Mucosa of rectum (tissue), 2 donors: Measurements from ENCODE around the gene NT5C3B.
"Not testable (repeated sequence)": the region's sequence is repeated elsewhere in the genome, so short reads cannot be mapped to it uniquely, and the experiment has no call there.

Source experiments
- H3K27ac ChIP-seq, 2 donors: one replicate each; pipeline ENCODE4 v1.7.0; 2013; ENCODE audit warnings: inconsistent platforms in 2 of 2, low read depth in 2 of 2, low read length in 2 of 2
- H3K27me3 ChIP-seq, 2 donors: one replicate each; pipeline ENCODE4 v1.7.0; 2013; ENCODE audit warnings: low read length in 2 of 2; ENCODE audit not compliant: control insufficient read depth in 2 of 2, insufficient read depth in 2 of 2
- H3K36me3 ChIP-seq, 2 donors: one replicate each; pipeline ENCODE4 v1.7.0; 2013; ENCODE audit warnings: low read length in 2 of 2; ENCODE audit not compliant: control insufficient read depth in 2 of 2, insufficient read depth in 2 of 2
- H3K4me1 ChIP-seq, 2 donors: one replicate each; pipeline ENCODE4 v1.7.0; 2013; ENCODE audit warnings: low read length in 2 of 2, mild to moderate bottlenecking in 1 of 2; ENCODE audit not compliant: control insufficient read depth in 2 of 2, insufficient read depth in 2 of 2
- H3K4me3 ChIP-seq, 2 donors: one replicate each; pipeline ENCODE4 v1.7.0; 2013; ENCODE audit warnings: low read length in 2 of 2
- H3K9ac ChIP-seq, 2 donors: one replicate each; pipeline ENCODE4 v1.7.0; 2013; ENCODE audit warnings: low read length in 2 of 2, low read depth in 1 of 2, mild to moderate bottlenecking in 1 of 2
- H3K9me3 ChIP-seq, 2 donors: one replicate each; pipeline ENCODE4 v1.7.0; 2013; ENCODE audit warnings: low read length in 2 of 2; ENCODE audit not compliant: control insufficient read depth in 2 of 2
- donor health status: healthy.
- donor health status: Normal muscosa, but diverticular disease.

Gene NT5C3B

DNA sequence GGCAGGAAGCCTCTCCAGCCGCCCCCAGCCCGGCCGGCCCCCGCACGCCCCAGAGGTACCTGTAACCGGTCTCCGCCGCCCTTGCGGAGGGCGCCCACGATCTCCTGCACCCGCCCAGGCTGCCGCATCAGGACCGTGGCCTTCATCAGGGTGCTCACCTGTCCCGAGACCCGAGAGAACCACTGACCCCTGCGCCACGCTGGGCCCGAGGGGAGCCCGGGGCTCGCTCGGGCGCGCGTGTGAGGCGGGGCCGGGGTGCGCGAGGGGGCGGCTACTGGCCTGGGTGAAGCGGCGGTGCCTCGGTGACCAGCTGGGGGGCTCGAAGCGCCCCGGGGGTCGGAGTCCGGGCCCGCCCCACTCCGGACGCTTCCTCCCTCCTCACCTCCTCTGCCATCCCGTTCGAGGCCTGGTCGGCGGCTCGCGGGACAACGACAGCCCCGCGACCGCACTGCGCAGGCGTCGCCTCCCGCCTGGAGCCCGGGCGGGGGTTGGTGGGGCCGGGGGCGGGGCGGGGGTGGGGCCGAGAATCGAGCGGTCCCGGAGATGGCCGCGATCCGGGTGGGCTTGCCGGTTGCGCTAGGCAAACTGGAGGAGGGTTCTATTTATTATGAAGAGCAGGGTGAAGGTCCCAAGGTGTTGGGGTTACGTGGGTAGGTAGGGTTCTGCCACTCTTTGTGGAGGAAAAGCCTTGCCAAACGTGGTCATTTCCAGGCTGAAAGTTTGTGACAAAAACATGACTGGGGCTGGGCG is at the start of gene NT5C3B:
Gene NT5C3B (minus strand): TSS at position 433 of the 750 bp plus-strand sequence. CDS start 39 bp downstream, at position 394.
- Histone ChIP-seq H3K27ac (peak within 1 kb of the TSS in 1 of 2 donors; percentile 23), H3K9me3 (no peaks in the 10 kb centered on the region), H3K27me3 (no peaks in the 10 kb centered on the region), H3K9ac (peak within 1 kb of the TSS; percentile 68 to 71), H3K4me1 (peaks cover 3 to 7% of the 10 kb centered on the region in 2 donors), H3K4me3 (peak within 1 kb of the TSS; percentile 65 to 79), H3K36me3 (peaks cover 0 to 4% of the 10 kb centered on the region in 2 donors)

DNA sequence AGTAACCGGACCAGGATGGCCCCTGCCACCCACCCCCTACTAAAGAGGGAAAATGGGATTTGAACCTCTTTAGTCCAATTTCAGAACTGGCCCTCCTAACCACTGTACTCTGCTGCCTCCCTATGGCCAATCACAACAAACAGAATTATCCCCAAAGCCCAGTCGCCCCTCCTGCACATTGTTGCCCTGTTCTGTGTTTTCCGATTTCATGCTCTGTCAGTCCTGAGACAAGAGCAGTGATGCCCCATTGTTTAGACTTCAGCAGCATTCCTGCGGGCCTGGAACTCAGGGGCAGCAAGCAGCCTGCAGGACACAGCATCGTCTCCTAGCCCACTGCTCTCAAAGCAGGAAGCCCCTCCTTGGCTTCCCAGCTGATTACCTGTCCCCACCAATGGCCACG is 49.7 kb upstream of the NT5C3B start:
- Histone ChIP-seq H3K9me3 (no peaks in the 10 kb centered on the region), H3K9ac (no peak overlapping the region), H3K4me1 (no peaks in the 10 kb centered on the region), H3K4me3 (no peak overlapping the region), H3K36me3 (peaks cover 59 to 69% of the 10 kb centered on the region in 2 donors), H3K27me3 (no peaks in the 10 kb centered on the region), H3K27ac (no peak overlapping the region)

DNA sequence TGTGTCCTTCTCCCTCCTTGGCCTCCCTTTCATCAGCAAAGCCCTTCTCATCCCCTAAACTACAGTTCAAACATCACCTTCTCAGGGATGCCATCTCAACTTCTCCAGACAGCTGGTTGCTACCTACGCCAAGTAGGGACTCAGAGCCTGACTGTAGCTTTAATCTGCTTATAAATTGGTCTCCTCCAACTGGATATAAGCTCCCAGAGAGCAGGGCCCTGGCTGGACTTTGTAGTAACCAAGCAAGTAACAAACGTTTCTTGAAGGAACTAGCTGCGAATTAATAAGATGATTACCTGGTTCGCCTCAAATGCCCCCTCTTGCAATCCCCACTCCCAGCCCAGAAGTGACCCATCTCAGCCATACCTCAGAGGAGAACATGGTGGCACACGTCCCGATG is 46.7 kb upstream of the NT5C3B start:
- Histone ChIP-seq H3K27ac (no peak overlapping the region), H3K36me3 (peaks cover 59 to 78% of the 10 kb centered on the region in 2 donors), H3K27me3 (no peaks in the 10 kb centered on the region), H3K4me1 (no peaks in the 10 kb centered on the region), H3K9me3 (no peaks in the 10 kb centered on the region), H3K4me3 (no peak overlapping the region), H3K9ac (no peak overlapping the region)

DNA sequence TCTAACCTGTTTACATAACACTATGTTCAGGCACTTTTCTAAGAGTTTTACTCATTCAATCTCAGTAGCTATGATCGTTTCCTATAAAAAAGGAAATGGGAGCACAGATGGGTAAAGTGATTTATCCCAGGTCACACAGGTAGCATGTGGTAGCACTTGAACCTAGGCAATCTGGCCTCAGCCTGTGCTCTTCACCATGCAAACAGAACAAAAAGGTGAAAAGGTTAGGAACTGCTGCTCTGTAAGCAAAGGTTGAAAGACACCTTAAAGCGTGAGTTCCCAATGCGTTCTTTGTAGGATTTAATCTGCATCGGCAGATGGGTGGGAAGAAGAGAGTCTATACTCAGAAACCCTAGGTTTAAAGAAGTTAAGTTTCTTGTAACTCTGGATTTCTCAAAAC is 44.1 kb upstream of the NT5C3B start:
- Histone ChIP-seq H3K9me3 (no peaks in the 10 kb centered on the region), H3K4me3 (no peak overlapping the region), H3K27ac (no peak overlapping the region), H3K36me3 (peaks cover 39 to 56% of the 10 kb centered on the region in 2 donors), H3K9ac (no peak overlapping the region), H3K4me1 (no peaks in the 10 kb centered on the region), H3K27me3 (no peaks in the 10 kb centered on the region)

DNA sequence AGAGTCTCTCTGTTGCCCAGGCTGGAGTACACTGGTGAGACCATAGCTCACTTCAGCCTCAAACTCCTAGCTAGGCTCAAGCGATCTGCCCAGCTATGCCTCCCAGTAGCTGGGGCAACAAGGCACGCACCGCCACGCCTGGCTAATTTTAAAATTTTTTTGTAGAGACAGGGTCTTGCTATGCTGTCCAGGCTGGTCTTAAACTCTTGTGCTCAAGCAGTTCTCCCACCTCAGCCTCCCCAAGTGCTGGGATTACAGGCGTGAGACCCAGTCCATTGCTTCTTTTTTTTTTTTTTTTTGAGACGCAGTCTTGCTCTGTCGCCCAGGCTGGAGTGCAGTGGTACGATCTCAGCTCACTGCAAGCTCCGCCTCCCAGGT is 38.2 kb upstream of the NT5C3B start:
- H3K4me3 ChIP-seq, H3K4me1 ChIP-seq, H3K9ac ChIP-seq, H3K27ac ChIP-seq, H3K27me3 ChIP-seq, H3K9me3 ChIP-seq: not testable (repeated sequence)
- H3K36me3 ChIP-seq = peaks cover 52 to 55% of the 10 kb centered on the region in 2 donors

DNA sequence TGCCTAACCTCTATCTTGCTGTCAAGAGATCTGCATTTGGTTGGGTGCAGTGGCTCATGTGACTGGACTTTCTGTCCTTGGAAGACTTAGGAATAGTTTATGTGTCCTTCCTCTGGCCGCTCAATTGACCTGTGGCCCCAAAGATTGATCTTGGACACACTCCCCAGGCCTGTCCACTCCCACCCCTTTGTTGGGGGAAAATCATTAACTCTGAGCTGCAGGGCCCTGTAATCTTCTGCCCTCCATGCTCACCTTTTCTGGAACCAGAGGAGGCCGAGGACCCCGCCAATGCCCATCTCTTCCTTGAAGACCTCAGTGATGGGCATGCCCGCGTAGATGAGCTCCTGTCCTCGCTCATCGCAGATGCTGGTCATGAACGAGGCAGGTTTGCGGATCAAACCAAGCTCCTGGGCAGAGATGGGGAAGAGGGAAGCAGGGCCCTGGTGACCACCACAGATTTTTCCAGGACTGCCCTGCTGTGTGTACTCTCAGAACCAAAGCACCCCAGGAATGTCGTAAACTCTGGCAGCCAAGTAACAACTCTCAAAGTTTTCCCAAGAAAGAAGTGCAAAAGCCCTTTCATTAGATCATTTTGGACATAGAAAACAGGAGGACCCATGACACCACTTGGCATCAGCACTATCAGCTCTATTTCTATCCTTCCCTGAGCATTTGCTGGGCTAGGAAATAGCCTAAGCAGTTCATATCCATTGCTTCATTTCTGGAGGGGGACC is 37.7 kb upstream of the NT5C3B start:
- H3K27me3 ChIP-seq = no peaks in the 10 kb centered on the region
- no peak overlapping the region for H3K9ac ChIP-seq
- H3K9me3 ChIP-seq = no peaks in the 10 kb centered on the region
- no peaks in the 10 kb centered on the region for H3K4me1 ChIP-seq
- peaks cover 53 to 55% of the 10 kb centered on the region in 2 donors for H3K36me3 ChIP-seq
- H3K4me3 ChIP-seq = no peak overlapping the region
- no peak overlapping the region for H3K27ac ChIP-seq

DNA sequence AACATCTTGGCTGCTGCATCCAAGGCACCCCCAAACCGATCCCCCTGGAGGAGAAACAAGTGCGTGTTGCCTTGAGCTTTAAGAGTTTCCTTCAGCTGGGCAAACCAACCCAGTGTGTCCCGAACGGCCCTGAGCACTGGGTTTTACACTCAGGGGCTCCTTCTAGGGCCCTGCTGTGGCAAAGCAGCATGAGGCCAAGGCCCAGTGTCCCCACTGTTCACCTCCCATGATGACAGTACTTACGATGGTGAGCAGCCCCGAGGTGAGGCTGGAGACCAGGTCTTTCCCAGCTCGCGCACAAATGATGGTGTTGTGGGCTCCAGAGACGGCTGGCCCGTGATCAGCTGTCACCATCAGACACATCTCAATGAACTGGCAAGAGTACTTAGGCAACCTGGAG is 35.8 kb upstream of the NT5C3B start:
- H3K27ac ChIP-seq = no peak overlapping the region
- peaks cover 49 to 54% of the 10 kb centered on the region in 2 donors for H3K36me3 ChIP-seq
- no peak overlapping the region for H3K9ac ChIP-seq
- no peaks in the 10 kb centered on the region for H3K27me3 ChIP-seq
- no peaks in the 10 kb centered on the region for H3K9me3 ChIP-seq
- H3K4me1 ChIP-seq = no peaks in the 10 kb centered on the region
- no peak overlapping the region for H3K4me3 ChIP-seq

DNA sequence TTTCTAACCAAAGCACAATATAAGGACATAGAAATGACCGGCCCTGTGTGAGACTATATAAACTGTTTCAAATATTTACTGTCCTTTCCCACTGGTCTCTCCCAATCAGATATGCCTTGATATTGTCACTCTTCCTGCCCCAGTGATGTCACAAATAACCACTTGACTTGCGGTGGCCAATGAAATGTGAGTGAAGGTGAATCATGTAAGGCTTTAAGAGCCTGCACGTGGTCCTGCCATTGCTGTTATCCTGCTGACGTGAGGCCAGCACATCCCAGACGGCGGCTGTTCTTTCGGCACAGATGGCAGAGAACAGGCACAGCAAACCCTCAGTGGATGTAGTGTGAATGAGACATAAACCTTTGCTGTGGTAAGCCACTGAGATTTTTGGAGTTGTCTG is 34.6 kb upstream of the NT5C3B start:
- Histone ChIP-seq H3K27me3 (no peaks in the 10 kb centered on the region), H3K9ac (no peak overlapping the region), H3K9me3 (no peaks in the 10 kb centered on the region), H3K36me3 (peaks cover 49 to 54% of the 10 kb centered on the region in 2 donors), H3K4me3 (no peak overlapping the region), H3K4me1 (peaks cover 0 to under 1% of the 10 kb centered on the region in 2 donors), H3K27ac (no peak overlapping the region)

DNA sequence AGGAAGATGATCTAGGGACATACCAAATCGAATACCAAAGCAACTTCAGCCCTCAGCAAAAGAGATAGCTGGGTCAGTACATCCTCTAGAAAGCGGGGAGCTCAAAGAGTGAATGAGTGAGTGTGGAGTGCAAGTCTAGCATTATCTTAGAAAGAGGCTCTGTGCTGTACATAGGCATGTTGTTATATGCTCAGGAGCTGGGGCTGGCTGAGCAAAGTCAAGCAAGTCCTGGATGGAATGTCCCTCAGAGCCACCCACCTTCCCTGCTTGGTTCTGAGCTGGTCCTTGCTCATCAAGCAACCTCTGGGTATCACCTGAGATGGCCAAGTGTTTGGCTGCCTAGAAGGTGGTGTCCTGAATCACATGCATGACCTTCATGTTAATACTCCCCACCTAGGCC is 34.1 kb upstream of the NT5C3B start:
- no peak overlapping the region for H3K27ac ChIP-seq
- no peaks in the 10 kb centered on the region for H3K27me3 ChIP-seq
- H3K36me3 ChIP-seq = peaks cover 49 to 54% of the 10 kb centered on the region in 2 donors
- no peak overlapping the region for H3K9ac ChIP-seq
- H3K4me1 ChIP-seq = peaks cover 2 to 3% of the 10 kb centered on the region in 2 donors
- no peak overlapping the region for H3K4me3 ChIP-seq
- H3K9me3 ChIP-seq = no peaks in the 10 kb centered on the region

DNA sequence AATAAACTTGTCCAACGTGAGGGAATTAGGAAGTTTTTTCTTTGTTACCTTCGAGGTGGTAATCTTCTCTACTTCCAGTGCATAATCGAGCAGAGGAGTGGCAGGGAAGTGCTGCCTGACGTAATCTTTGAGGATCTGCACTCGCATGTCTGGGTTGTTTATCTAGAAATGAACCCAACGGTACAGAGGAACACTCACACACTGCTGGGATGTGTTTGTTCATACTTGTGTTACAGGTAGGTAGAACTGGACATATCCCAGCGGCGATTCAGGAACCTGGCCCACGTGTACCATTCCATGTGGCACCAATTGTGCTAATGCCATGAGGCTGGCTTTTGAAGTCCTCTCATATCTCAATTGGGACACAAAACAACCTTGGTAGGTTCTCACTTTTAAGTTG is 33.4 kb upstream of the NT5C3B start:
- Histone ChIP-seq H3K27me3 (no peaks in the 10 kb centered on the region), H3K36me3 (peaks cover 49 to 54% of the 10 kb centered on the region in 2 donors), H3K4me1 (peaks cover 3% of the 10 kb centered on the region in 2 donors), H3K9ac (no peak overlapping the region), H3K4me3 (no peak overlapping the region), H3K27ac (no peak overlapping the region), H3K9me3 (no peaks in the 10 kb centered on the region)
